HepG2 (cell line): ENCODE data around the gene POLE. TPM values are rescaled to one million over a fixed set of nuclear protein-coding genes. Genes with fewer than 3 reads are reported as not detected.
A peak's percentile ranks its signal among the peaks of the same experiment; 100 is the strongest.

Source experiments
- ARID3A ChIP-seq: IDR thresholded peaks from 2 replicates; pipeline ENCODE4 v1.6.1; 2012; ENCODE audit warnings: low read depth, low read length, improper control_type of control experiment
- CEBPG ChIP-seq: IDR thresholded peaks from 2 replicates; pipeline ENCODE4 v1.6.1; 2016
- FOXA3 ChIP-seq: IDR thresholded peaks from 2 replicates; pipeline ENCODE4 v1.6.1; 2016; ENCODE audit warnings: missing genetic modification reagents, missing compliant biosample characterization
- GATAD1 ChIP-seq: IDR thresholded peaks from 2 replicates; pipeline ENCODE4 v1.6.1; 2016; ENCODE audit warnings: missing genetic modification reagents, missing compliant biosample characterization
- HDAC2 ChIP-seq: sonication (generic); formaldehyde crosslinking; IDR thresholded peaks from 2 replicates; pipeline ENCODE4 v1.4.0; 2020; ENCODE audit warnings: missing genetic modification reagents
- HOXA5 ChIP-seq: sonication (generic); formaldehyde crosslinking; IDR thresholded peaks from 2 replicates; pipeline ENCODE4 v1.4.0; 2020; ENCODE audit warnings: missing genetic modification reagents
- HOXD1 ChIP-seq: sonication (generic); formaldehyde crosslinking; IDR thresholded peaks from 2 replicates; pipeline ENCODE4 v1.5.0; 2020; ENCODE audit warnings: missing genetic modification reagents
- KDM5B ChIP-seq: sonication (generic); formaldehyde crosslinking; IDR thresholded peaks from 2 replicates; pipeline ENCODE4 v1.4.0; 2020; ENCODE audit warnings: missing genetic modification reagents, mild to moderate bottlenecking, borderline replicate concordance
- KLF6 ChIP-seq: IDR thresholded peaks from 2 replicates; pipeline ENCODE4 v1.8.0; 2016; ENCODE audit warnings: missing biosample characterization, missing genetic modification reagents
- KMT2B ChIP-seq: IDR thresholded peaks from 2 replicates; pipeline ENCODE4 v1.6.1; 2016; ENCODE audit warnings: missing genetic modification reagents, missing compliant biosample characterization
- PATZ1 ChIP-seq: sonication (generic); formaldehyde crosslinking; IDR thresholded peaks from 2 replicates; pipeline ENCODE4 v1.4.0; 2020; ENCODE audit warnings: missing genetic modification reagents
- PHF8 ChIP-seq: sonication (generic); formaldehyde crosslinking; IDR thresholded peaks from 2 replicates; pipeline ENCODE4 v1.5.0; 2020; ENCODE audit warnings: missing genetic modification reagents
- SALL1 ChIP-seq: sonication (generic); formaldehyde crosslinking; IDR thresholded peaks from 2 replicates; pipeline ENCODE4 v1.8.0; 2022; ENCODE audit warnings: mild to moderate bottlenecking, missing genetic modification reagents
- SMC3 ChIP-seq: IDR thresholded peaks from 2 replicates; pipeline ENCODE4 v1.6.1; 2011; ENCODE audit warnings: low read length, improper control_type of control experiment
- SRSF1 ChIP-seq: fragments of 200-400 bp; formaldehyde crosslinking; optimal IDR thresholded peaks from 2 replicates; pipeline ENCODE3; 2017; ENCODE audit warnings: mild to moderate bottlenecking, low read depth, low read length, moderate library complexity
- ZHX1 ChIP-seq: sonication (generic); formaldehyde crosslinking; IDR thresholded peaks from 2 replicates; pipeline ENCODE4 v1.8.1; 2022; ENCODE audit warnings: low read depth, mild to moderate bottlenecking, missing genetic modification reagents
- ZMYM4 ChIP-seq: sonication (generic); formaldehyde crosslinking; IDR thresholded peaks from 2 replicates; pipeline ENCODE4 v1.8.1; 2023; ENCODE audit warnings: mild to moderate bottlenecking, missing genetic modification reagents
- ZNF501 ChIP-seq: sonication (generic); formaldehyde crosslinking; IDR thresholded peaks from 2 replicates; pipeline ENCODE4 v1.5.1; 2020; ENCODE audit warnings: mild to moderate bottlenecking, moderate library complexity, missing genetic modification reagents
- ZNF512B ChIP-seq: sonication (generic); formaldehyde crosslinking; IDR thresholded peaks from 2 replicates; pipeline ENCODE4 v1.5.1; 2020; ENCODE audit warnings: missing genetic modification reagents, mild to moderate bottlenecking, borderline replicate concordance
- ZNF670 ChIP-seq: sonication (generic); formaldehyde crosslinking; IDR thresholded peaks from 2 replicates; pipeline ENCODE4 v1.8.0; 2022; ENCODE audit warnings: mild to moderate bottlenecking, missing genetic modification reagents, borderline replicate concordance
- polyA plus RNA-seq, 8 experiments: library from polyadenylated mRNA; depleted of rRNA in 3 of 8; stranded (reverse) in 7 of 8; unstranded in 1 of 8; fragments of >200 nt; fragmentation: Illumina TruSeq in 4 of 8; extraction: Trizol in 4 of 8; gene quantifications; 2 replicates each; pipeline versions ENCODE4 v1.2.1 to v1.2.3, GENCODE V29; 2011 to 2016; ENCODE audit warnings: low read depth in 4 of 8, missing spikeins in 1 of 8, mixed read lengths in 1 of 8; ENCODE audit not compliant: insufficient read depth in 1 of 8
- total RNA-seq, 5 experiments: library from RNA; depleted of rRNA; stranded (reverse); fragments of >200 nt; fragmentation: Illumina TruSeq; extraction: Trizol; gene quantifications; 2 replicates each; pipeline ENCODE4 v1.2.3, GENCODE V29; 2016; ENCODE audit warnings: low read depth in 1 of 5

The POLE gene
- total and polyA plus RNA-seq, 2 of the 13 experiments (the other 11 are each of a cell fraction or from before 2014, with no cell fraction given) = 25.3 to 52.2 TPM

DNA sequence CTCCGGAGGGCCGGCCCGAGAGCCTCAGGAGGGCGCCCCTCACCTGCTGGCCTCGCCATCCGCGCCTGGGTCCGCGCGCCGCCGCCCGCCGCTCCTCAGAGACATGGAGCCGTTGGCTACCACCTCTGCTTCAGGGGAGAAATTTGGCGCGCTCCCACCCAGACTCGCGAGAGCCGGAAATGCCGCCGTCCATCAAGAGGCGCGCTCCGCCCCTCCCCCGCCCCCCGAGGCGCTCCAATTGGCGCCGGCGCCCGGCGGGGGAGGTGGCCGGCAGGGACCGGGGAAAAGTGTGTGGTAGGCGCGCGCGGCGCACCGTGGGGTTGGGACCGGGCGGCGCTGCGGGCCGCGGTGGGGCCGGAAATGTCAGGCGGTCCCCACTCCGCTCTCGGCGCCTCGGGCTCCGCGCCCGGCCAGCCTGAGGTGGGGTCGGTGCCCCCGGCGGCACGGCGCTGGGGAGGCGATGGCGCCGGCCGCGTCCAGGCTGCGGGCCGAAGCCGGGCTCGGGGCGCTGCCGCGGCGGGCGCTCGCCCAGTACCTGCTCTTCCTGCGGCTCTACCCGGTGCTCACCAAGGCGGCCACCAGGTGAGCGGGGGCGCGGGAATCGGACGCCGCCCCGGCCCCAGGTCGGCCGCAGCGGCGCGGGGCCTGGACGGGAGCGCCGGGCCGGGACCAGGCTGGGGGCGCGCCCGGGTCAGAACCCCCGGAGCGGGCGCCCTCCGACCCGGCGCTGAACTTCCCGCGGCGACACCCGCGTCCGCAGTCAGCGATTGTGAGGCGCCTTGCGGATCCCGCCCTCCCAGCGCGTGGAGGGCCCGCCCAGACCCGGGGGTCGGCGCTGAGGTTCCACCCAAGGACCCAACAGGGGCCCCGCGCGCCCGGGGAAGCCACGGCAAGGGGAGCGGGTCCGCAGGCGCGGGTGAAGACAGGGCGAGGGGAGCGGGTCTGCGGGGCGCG is at the start of gene POLE, which contains the start of gene PXMP2 (continued):
- TF ChIP-seq ZHX1 (CRISPR knock-in tag) = 0 out of 2 replicates have a peak, but pooled peaks have one; percentile 18
- peak; percentile 64 for TF ChIP-seq PHF8 (CRISPR knock-in tag)
- TF ChIP-seq HOXD1 (CRISPR knock-in tag) = 0 out of 2 replicates have a peak, but pooled peaks have one; percentile 64
- peak; percentile 76; the same call in 1 of the 2 replicates for TF ChIP-seq KDM5B (CRISPR knock-in tag)
- no peak for TF ChIP-seq CEBPG (CRISPR knock-in tag)
- TF ChIP-seq KMT2B (CRISPR knock-in tag) = peak; percentile 67
- peak; percentile 20; the same call in 1 of the 2 replicates for TF ChIP-seq ZNF670 (CRISPR knock-in tag)
- TF ChIP-seq SALL1 = peak; percentile 71; the same call in 1 of the 2 replicates
- TF ChIP-seq KLF6 (CRISPR knock-in tag) = peak; percentile 56; the same call in 1 of the 2 replicates
- 0 out of 2 replicates have a peak, but pooled peaks have one; percentile 14 for TF ChIP-seq HDAC2 (CRISPR knock-in tag)
- peak; percentile 86 for TF ChIP-seq GATAD1 (CRISPR knock-in tag)
- TF ChIP-seq ARID3A = no peak
- peak; percentile 66 for TF ChIP-seq SRSF1
- TF ChIP-seq PATZ1 (CRISPR knock-in tag) = peak; percentile 33; the same call in 1 of the 2 replicates
- TF ChIP-seq HOXA5 (CRISPR knock-in tag) = 0 out of 2 replicates have a peak, but pooled peaks have one; percentile 50
- peak; percentile 33; the same call in 1 of the 2 replicates for TF ChIP-seq FOXA3 (CRISPR knock-in tag)
- TF ChIP-seq SMC3 = no peak
- TF ChIP-seq ZMYM4 (CRISPR knock-in tag) = peak; percentile 69
- TF ChIP-seq ZNF512B (CRISPR knock-in tag) = no peak
- 0 out of 2 replicates have a peak, but pooled peaks have one; percentile 30 for TF ChIP-seq ZNF501 (CRISPR knock-in tag)
